ENCODE measurements around the gene PHLDA2. TPM values are rescaled to one million over a fixed set of nuclear protein-coding genes. Genes with fewer than 3 reads are reported as not detected.

Gene PHLDA2
- polyA plus RNA-seq, 2 donors: 19.6 to 61.7 TPM

DNA sequence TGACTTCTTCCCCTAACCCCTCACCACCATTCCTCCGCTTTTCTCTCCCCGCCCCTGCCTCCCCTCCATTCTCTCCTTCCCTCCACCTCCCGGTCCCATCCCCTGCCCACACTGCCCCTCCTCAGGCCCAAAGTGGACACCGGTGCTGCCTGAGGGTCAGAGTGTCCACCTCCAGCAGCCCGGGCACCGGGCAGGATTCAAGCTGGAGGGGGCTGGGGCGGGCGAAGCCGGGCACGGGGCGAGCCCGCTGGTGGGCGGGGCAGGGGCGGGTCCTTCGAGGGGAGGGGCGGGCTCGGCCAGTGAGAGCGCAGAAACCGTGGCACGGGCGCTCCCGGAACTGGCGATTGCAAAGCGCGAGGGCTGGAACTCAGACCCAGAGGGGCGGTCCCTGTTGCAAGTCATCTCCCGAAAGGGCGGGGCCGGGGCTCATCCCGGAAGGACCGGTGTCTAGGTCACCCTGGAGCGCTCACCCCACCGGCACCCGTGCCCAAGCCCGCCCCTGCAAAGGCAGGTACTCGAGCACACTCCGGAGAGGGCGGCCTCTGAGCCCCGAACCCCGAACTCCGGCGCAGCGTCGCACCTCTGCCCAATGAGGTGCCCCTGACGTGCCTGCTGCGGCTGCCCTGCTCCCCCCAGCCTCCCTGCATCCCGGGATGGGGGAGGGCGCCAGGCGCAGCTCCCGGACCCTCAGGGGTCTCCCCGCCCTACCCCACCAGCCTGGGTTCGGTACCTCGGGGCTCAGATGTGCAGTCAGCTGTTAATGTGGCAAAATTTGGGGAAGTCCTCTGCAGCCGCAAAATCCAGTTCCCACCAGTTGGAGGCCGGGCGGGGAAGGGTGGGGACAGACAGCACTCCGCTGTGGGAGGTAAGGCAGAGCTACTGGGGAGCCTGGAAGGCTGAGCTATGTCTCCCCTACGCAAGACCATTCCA, 27.1 kb downstream of the PHLDA2 start:
- peaks cover 8 to 46% of the 10 kb centered on the region in 2 donors for H3K4me1 ChIP-seq (ENCODE audit: control insufficient read depth in 2 of 2, insufficient read depth in 2 of 2, low read length in 1 of 2)
- peak overlapping the region; percentile 65 to 73 for H3K27ac ChIP-seq (ENCODE audit: low read depth in 2 of 2, low read length in 1 of 2)

DNA sequence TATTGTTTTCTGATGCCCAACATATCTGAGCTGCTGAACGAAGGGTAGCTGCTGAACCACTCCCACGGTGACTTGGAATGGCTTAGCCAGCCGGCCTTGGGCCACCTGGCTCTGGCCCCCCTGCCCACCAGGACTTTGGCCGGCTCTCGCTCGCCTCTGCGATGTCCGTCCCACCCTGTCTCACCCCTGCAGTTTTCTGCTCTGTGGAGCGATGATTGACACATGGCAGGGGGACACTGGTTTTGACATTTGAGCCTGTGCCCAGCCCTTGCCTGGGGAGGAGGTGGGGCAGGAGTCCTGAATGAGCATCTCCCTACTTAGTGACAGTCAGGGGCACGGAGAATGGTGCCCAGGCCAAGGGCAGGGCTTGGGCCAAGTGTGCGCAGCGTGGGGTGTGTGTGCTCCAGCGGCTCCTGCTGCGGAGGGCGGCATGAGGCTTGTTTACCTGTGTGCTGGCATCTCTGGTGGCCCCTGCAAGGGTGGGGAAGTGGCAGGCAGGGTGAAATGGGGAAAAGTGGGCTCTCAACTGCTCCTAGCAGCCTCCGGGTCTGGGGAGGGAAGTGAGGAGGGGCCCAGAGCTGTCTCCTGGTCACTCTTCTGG, 27.9 kb downstream of the PHLDA2 start:
- peaks cover 8 to 46% of the 10 kb centered on the region in 2 donors for H3K4me1 ChIP-seq (ENCODE audit: control insufficient read depth in 2 of 2, insufficient read depth in 2 of 2, low read length in 1 of 2)
- H3K4me3 ChIP-seq (ENCODE audit: low read depth in 1 of 2, low read length in 2 of 2): peak overlapping the region in 1 of 2 donors; percentile 28

More for the DNA sequence above, 27.1 kb downstream of the PHLDA2 start:
- Histone ChIP-seq H3K4me3 (ENCODE audit: low read depth in 1 of 2, low read length in 2 of 2) (peak overlapping the region; percentile 53 to 57), H3K36me3 (ENCODE audit: control insufficient read depth in 2 of 2, insufficient read depth in 2 of 2, low read length in 1 of 2) (no peaks in the 10 kb centered on the region), H3K9me3 (ENCODE audit: control insufficient read depth in 2 of 2, insufficient read depth in 1 of 2, low read depth in 1 of 2, low read length in 1 of 2) (no peaks in the 10 kb centered on the region), H3K27me3 (ENCODE audit: control insufficient read depth in 1 of 2, insufficient read depth in 2 of 2, low read length in 2 of 2) (no peaks in the 10 kb centered on the region)
- WGBS, 2 donors: 3 to 7% methylated on average over 42 to 58 of the region's 58 CpGs

DNA sequence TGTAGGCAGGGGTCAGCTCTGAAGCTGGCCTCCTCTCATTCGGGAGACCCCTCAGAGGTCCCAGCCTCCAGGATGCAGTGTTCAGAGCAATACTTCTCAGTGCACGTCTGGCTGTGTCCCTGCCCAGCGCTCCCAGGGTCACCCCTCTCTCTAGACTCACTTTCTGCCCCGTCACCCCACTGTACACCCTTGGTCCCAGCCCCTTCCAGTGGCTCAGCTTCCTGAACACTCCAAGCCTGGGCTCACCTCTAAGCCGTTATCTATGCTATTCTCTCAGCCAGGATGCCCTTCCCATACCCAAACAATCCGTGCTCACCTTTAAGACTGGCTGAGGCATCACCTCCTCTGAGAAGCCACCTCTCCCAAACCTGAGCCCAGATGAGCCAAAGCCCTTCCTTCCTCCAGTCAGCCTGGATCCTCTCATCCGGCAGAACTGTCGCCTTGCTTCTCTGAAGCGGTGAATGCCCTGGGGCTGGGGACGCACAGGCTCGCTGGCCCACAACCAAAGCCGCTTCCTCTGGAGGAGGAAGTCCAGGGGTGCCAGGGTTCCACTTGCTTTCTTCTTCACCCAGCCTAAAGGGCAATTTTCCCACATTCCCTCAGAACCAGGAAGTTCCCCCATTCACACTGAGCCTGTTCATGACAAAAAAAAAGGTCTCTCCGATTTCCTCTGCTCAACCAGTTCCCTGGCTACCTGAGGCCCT, 30.0 kb downstream of the PHLDA2 start:
- peaks cover 4 to 36% of the 10 kb centered on the region in 2 donors for H3K4me1 ChIP-seq (ENCODE audit: control insufficient read depth in 2 of 2, insufficient read depth in 2 of 2, low read length in 1 of 2)
- no peak overlapping the region for H3K4me3 ChIP-seq (ENCODE audit: low read depth in 1 of 2, low read length in 2 of 2)
- no peaks in the 10 kb centered on the region for H3K27me3 ChIP-seq (ENCODE audit: control insufficient read depth in 1 of 2, insufficient read depth in 2 of 2, low read length in 2 of 2)
- H3K36me3 ChIP-seq (ENCODE audit: control insufficient read depth in 2 of 2, insufficient read depth in 2 of 2, low read length in 1 of 2): no peaks in the 10 kb centered on the region
- H3K9me3 ChIP-seq (ENCODE audit: control insufficient read depth in 2 of 2, insufficient read depth in 1 of 2, low read depth in 1 of 2, low read length in 1 of 2): no peaks in the 10 kb centered on the region
- H3K27ac ChIP-seq (ENCODE audit: low read depth in 2 of 2, low read length in 1 of 2): peak overlapping the region; percentile 68 to 77
- WGBS, 2 donors: 54 to 64% methylated on average over 13 of the region's 13 CpGs

More for the DNA sequence above, 27.9 kb downstream of the PHLDA2 start:
- 84% methylated on average over 16 of the region's 16 CpGs for WGBS, 2 donors
- Histone ChIP-seq H3K36me3 (ENCODE audit: control insufficient read depth in 2 of 2, insufficient read depth in 2 of 2, low read length in 1 of 2) (no peaks in the 10 kb centered on the region), H3K27me3 (ENCODE audit: control insufficient read depth in 1 of 2, insufficient read depth in 2 of 2, low read length in 2 of 2) (no peaks in the 10 kb centered on the region), H3K9me3 (ENCODE audit: control insufficient read depth in 2 of 2, insufficient read depth in 1 of 2, low read depth in 1 of 2, low read length in 1 of 2) (no peaks in the 10 kb centered on the region), H3K27ac (ENCODE audit: low read depth in 2 of 2, low read length in 1 of 2) (peak overlapping the region; percentile 65 to 70)

DNA sequence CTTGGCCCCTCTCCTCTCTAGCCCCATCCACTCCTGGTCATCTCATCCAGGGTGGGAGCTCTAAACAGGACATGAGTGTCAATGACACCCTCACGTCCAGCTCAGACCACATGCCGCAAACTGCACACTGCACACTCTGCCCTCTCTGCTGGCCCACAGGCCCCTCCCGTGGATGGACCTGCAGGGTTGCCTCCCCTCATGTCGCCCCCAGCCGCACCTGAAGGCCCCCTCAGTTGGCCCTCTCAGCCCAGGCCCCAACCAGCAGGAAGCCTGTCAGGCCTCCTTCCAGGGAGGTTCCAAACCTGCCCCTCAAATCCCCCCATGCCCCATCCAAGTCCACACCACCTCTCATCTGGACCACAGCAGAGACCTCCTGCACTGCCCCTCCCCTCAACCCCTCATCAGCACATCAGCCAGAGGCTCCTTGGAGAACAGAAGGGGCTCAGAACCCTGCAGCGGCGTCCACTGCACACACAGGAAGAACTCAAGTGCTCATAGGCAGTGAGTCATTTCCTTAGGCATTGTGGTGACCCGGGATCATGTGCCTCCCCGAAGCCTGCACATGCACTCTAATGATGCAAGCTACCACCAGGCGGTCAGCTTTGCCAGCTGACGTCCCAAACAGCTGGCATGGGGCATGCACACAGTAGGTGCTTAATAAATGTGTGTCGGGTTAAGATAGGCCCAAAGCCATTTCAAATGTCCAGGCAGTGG, 30.7 kb downstream of the PHLDA2 start:
- H3K27ac ChIP-seq (ENCODE audit: low read depth in 2 of 2, low read length in 1 of 2): peak overlapping the region; percentile 68 to 77
- peaks cover 4 to 32% of the 10 kb centered on the region in 2 donors for H3K4me1 ChIP-seq (ENCODE audit: control insufficient read depth in 2 of 2, insufficient read depth in 2 of 2, low read length in 1 of 2)

DNA sequence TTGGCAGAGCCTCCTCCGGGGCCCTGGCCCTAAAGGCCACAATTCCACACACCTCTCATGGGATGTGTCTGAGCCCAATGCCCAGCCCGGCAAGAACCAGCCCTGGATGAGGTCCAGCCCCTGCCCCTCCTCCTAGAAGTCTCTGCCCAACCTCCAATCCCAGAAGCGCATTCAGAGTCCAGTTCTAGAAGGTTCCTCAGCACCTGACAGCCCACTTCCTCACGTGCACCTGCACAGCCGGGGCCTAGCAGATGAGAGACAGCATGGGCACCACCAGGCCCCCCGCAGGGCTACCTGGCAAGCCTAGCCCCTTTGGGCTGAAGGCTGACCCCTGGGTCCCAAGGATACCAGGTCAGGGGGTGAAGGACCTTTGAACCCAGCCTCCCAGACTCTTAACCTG, 32.2 kb downstream of the PHLDA2 start:
- Histone ChIP-seq H3K27me3 (ENCODE audit: control insufficient read depth in 1 of 2, insufficient read depth in 2 of 2, low read length in 2 of 2) (no peaks in the 10 kb centered on the region), H3K36me3 (ENCODE audit: control insufficient read depth in 2 of 2, insufficient read depth in 2 of 2, low read length in 1 of 2) (no peaks in the 10 kb centered on the region), H3K4me3 (ENCODE audit: low read depth in 1 of 2, low read length in 2 of 2) (no peak overlapping the region), H3K27ac (ENCODE audit: low read depth in 2 of 2, low read length in 1 of 2) (no peak overlapping the region), H3K4me1 (ENCODE audit: control insufficient read depth in 2 of 2, insufficient read depth in 2 of 2, low read length in 1 of 2) (peaks cover 0 to 24% of the 10 kb centered on the region in 2 donors), H3K9me3 (ENCODE audit: control insufficient read depth in 2 of 2, insufficient read depth in 1 of 2, low read depth in 1 of 2, low read length in 1 of 2) (no peaks in the 10 kb centered on the region)
- 89 to 93% methylated on average over 6 of the region's 6 CpGs for WGBS, 2 donors

More for the DNA sequence above, 30.7 kb downstream of the PHLDA2 start:
- Histone ChIP-seq H3K9me3 (ENCODE audit: control insufficient read depth in 2 of 2, insufficient read depth in 1 of 2, low read depth in 1 of 2, low read length in 1 of 2) (no peaks in the 10 kb centered on the region), H3K4me3 (ENCODE audit: low read depth in 1 of 2, low read length in 2 of 2) (no peak overlapping the region), H3K36me3 (ENCODE audit: control insufficient read depth in 2 of 2, insufficient read depth in 2 of 2, low read length in 1 of 2) (no peaks in the 10 kb centered on the region), H3K27me3 (ENCODE audit: control insufficient read depth in 1 of 2, insufficient read depth in 2 of 2, low read length in 2 of 2) (no peaks in the 10 kb centered on the region)
- WGBS, 2 donors: 57 to 65% methylated on average over 12 of the region's 12 CpGs

DNA sequence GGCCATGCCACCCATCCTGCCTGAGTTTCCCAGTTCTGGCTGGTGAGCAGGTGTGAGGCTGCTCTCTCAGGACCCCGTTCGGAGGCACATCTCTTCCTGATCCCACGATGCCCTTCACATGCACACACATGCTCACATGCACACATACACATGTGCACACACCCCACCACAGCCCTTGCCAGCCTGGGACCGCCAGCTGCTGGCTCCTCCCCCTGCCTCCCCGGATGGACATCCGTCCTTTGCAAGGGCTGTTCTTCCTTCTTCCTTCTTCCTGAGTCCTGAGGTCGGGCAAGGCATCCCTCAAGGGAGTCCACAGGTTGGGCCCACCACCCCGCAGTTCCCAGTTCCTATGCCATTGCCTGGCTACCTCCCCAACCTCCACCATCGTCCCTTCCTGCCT, 33.2 kb downstream of the PHLDA2 start:
- H3K36me3 ChIP-seq (ENCODE audit: control insufficient read depth in 2 of 2, insufficient read depth in 2 of 2, low read length in 1 of 2): no peaks in the 10 kb centered on the region
- H3K4me1 ChIP-seq (ENCODE audit: control insufficient read depth in 2 of 2, insufficient read depth in 2 of 2, low read length in 1 of 2): peaks cover 0 to 23% of the 10 kb centered on the region in 2 donors
- H3K9me3 ChIP-seq (ENCODE audit: control insufficient read depth in 2 of 2, insufficient read depth in 1 of 2, low read depth in 1 of 2, low read length in 1 of 2): no peaks in the 10 kb centered on the region
- no peaks in the 10 kb centered on the region for H3K27me3 ChIP-seq (ENCODE audit: control insufficient read depth in 1 of 2, insufficient read depth in 2 of 2, low read length in 2 of 2)
- H3K4me3 ChIP-seq (ENCODE audit: low read depth in 1 of 2, low read length in 2 of 2): no peak overlapping the region
- 77 to 78% methylated on average over 9 of the region's 9 CpGs for WGBS, 2 donors
- no peak overlapping the region for H3K27ac ChIP-seq (ENCODE audit: low read depth in 2 of 2, low read length in 1 of 2)

DNA sequence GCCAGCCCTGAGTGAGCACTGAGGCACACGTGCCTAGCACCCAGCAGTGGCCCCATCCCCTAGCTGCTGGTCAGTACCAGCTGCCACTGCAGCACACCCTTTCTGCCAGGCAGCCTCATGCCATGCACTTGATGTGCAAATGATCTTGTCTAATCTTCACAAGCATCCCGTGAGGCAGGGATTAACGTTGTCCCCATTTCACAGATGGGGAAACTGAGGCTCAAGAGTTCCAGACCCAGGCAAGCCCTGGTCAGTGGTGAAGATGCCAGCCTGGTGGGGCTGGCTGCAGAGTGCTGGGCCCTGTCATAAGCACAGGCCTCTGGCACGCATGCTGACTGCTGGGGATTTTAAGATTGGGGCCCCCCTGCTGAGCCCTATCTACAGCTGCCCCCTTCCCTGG, 35.3 kb downstream of the PHLDA2 start:
- Histone ChIP-seq H3K36me3 (ENCODE audit: control insufficient read depth in 2 of 2, insufficient read depth in 2 of 2, low read length in 1 of 2) (no peaks in the 10 kb centered on the region), H3K9me3 (ENCODE audit: control insufficient read depth in 2 of 2, insufficient read depth in 1 of 2, low read depth in 1 of 2, low read length in 1 of 2) (no peaks in the 10 kb centered on the region), H3K27ac (ENCODE audit: low read depth in 2 of 2, low read length in 1 of 2) (no peak overlapping the region), H3K4me1 (ENCODE audit: control insufficient read depth in 2 of 2, insufficient read depth in 2 of 2, low read length in 1 of 2) (peaks cover 0 to 18% of the 10 kb centered on the region in 2 donors), H3K27me3 (ENCODE audit: control insufficient read depth in 1 of 2, insufficient read depth in 2 of 2, low read length in 2 of 2) (no peaks in the 10 kb centered on the region), H3K4me3 (ENCODE audit: low read depth in 1 of 2, low read length in 2 of 2) (no peak overlapping the region)
- WGBS, 2 donors: 85 to 90% methylated on average over 4 of the region's 4 CpGs

DNA sequence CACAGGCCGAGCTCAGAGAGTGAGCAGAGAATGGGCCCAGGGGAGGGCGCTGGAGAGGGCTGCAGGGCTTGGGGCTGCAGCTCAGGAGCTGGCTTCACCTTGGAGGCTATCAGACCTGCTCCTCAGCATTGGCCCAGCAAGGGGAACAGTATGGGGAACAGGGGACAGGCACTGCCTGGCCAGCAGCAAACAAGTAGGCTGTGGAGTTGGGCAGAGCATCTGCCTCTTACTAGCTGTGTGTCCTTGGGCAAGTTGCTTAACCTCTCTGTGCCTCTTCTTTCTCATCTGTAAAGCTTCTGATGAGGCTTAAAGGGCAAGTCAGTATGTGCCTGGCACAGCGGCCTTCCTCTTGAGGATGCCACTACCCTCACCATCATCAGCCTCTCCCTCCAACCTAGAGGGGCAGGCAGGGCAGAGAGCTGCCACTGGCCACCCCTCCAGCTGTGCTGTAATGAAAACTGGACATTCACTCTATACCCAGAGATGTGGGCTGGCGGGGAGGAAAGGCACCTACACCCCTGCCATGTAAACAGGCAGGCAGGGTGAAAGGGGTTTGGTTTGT, 36.2 kb downstream of the PHLDA2 start:
- Histone ChIP-seq H3K4me1 (ENCODE audit: control insufficient read depth in 2 of 2, insufficient read depth in 2 of 2, low read length in 1 of 2) (peaks cover 0 to 11% of the 10 kb centered on the region in 2 donors), H3K36me3 (ENCODE audit: control insufficient read depth in 2 of 2, insufficient read depth in 2 of 2, low read length in 1 of 2) (no peaks in the 10 kb centered on the region), H3K27ac (ENCODE audit: low read depth in 2 of 2, low read length in 1 of 2) (peak overlapping the region in 1 of 2 donors; percentile 1), H3K4me3 (ENCODE audit: low read depth in 1 of 2, low read length in 2 of 2) (peak overlapping the region; percentile 14 to 39), H3K27me3 (ENCODE audit: control insufficient read depth in 1 of 2, insufficient read depth in 2 of 2, low read length in 2 of 2) (no peaks in the 10 kb centered on the region), H3K9me3 (ENCODE audit: control insufficient read depth in 2 of 2, insufficient read depth in 1 of 2, low read depth in 1 of 2, low read length in 1 of 2) (no peaks in the 10 kb centered on the region)
- WGBS, 2 donors: 53 to 56% methylated on average over 4 of the region's 4 CpGs
